ENCODE data around the gene PSMD2.

DNA sequence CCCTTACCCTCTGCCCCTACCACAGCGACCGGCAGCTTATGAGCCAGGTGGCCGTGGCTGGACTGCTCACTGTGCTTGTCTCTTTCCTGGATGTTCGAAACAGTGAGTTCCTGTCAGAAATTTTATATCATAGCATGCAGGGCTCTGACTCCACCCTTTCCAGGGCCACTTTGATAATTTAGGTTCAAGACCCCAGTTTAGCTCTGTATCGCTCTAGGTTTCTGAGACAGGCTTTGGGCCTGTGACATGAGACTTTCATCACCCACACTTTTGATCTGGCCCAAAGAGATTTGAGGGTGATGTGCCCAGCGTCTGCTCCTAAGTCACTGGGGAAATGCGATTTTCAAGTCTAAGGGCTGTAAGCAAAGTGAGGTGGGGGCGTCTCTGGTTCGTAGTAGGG is 8.9 kb downstream of the PSMD2 start:
- TF ChIP-seq, protein P1, sequence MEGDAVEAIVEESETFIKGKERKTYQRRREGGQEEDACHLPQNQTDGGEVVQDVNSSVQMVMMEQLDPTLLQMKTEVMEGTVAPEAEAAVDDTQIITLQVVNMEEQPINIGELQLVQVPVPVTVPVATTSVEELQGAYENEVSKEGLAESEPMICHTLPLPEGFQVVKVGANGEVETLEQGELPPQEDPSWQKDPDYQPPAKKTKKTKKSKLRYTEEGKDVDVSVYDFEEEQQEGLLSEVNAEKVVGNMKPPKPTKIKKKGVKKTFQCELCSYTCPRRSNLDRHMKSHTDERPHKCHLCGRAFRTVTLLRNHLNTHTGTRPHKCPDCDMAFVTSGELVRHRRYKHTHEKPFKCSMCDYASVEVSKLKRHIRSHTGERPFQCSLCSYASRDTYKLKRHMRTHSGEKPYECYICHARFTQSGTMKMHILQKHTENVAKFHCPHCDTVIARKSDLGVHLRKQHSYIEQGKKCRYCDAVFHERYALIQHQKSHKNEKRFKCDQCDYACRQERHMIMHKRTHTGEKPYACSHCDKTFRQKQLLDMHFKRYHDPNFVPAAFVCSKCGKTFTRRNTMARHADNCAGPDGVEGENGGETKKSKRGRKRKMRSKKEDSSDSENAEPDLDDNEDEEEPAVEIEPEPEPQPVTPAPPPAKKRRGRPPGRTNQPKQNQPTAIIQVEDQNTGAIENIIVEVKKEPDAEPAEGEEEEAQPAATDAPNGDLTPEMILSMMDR (IDR thresholded peaks at IDR 0.05): no peak
- no peak for TF ChIP-seq POLR2A (IDR thresholded peaks at IDR 0.05)

All from heart left ventricle (tissue), 13 donors.